ENCODE measurements around the gene STX8. TPM values are rescaled to one million over a fixed set of nuclear protein-coding genes. Genes with fewer than 3 reads are reported as not detected.

The STX8 gene
- total and polyA plus RNA-seq, 4 donors, result 14.7 to 39.5 (median 28.7) TPM

- Histone ChIP-seq H3K4me3 (ENCODE audit: low read depth in 1 of 3, low read length in 3 of 3) (no peak overlapping the region), H3K36me3 (ENCODE audit: control insufficient read depth in 4 of 4, insufficient read depth in 3 of 4, low read depth in 1 of 4, low read length in 3 of 4) (no peaks in the 10 kb centered on the region), H3K27me3 (ENCODE audit: control insufficient read depth in 4 of 4, insufficient read depth in 4 of 4, low read length in 3 of 4) (no peaks in the 10 kb centered on the region), H3K27ac (ENCODE audit: low read depth in 1 of 2, low read length in 2 of 2) (peak overlapping the region in 1 of 2 donors; percentile 10), H3K9me3 (ENCODE audit: control insufficient read depth in 4 of 4, low read length in 3 of 4) (no peaks in the 10 kb centered on the region), H3K4me1 (ENCODE audit: control insufficient read depth in 4 of 4, insufficient read depth in 4 of 4, low read length in 3 of 4) (peaks cover 3 to 25% (median 11%) of the 10 kb centered on the region in 4 donors), H3K9ac (ENCODE audit: low read depth in 1 of 2, low read length in 2 of 2) (no peak overlapping the region)
- WGBS, result 68% methylated on average over 2 of the region's 2 CpGs
- DNase-seq (ENCODE audit: low spot score), result no peak
- TF ChIP-seq FOXA2 (IDR thresholded peaks at IDR 0.05) (no peak), NR2F2 (IDR thresholded peaks at IDR 0.05) (no peak), TAF1 (conservative IDR thresholded peaks at IDR 0.05) (no peak), REST (IDR thresholded peaks at IDR 0.05) (no peak), EGR1 (IDR thresholded peaks at IDR 0.05; ENCODE audit: low read depth in 2 of 2) (no peak), FOXA1 (IDR thresholded peaks at IDR 0.05) (no peak), HNF4G (IDR thresholded peaks at IDR 0.05) (no peak), GABPA (IDR thresholded peaks at IDR 0.05 in 1 of 2, conservative IDR thresholded peaks at IDR 0.05 in 1 of 2) (no peak), RAD21 (IDR thresholded peaks at IDR 0.05) (no peak), ATF3 (IDR thresholded peaks at IDR 0.05) (no peak), SP1 (IDR thresholded peaks at IDR 0.05) (no peak), YY1 (IDR thresholded peaks at IDR 0.05) (no peak), HNF4A (conservative IDR thresholded peaks at IDR 0.05) (no peak), JUND (IDR thresholded peaks at IDR 0.05) (no peak), RXRA (IDR thresholded peaks at IDR 0.05) (no peak)
- TF ChIP-seq, protein P1, sequence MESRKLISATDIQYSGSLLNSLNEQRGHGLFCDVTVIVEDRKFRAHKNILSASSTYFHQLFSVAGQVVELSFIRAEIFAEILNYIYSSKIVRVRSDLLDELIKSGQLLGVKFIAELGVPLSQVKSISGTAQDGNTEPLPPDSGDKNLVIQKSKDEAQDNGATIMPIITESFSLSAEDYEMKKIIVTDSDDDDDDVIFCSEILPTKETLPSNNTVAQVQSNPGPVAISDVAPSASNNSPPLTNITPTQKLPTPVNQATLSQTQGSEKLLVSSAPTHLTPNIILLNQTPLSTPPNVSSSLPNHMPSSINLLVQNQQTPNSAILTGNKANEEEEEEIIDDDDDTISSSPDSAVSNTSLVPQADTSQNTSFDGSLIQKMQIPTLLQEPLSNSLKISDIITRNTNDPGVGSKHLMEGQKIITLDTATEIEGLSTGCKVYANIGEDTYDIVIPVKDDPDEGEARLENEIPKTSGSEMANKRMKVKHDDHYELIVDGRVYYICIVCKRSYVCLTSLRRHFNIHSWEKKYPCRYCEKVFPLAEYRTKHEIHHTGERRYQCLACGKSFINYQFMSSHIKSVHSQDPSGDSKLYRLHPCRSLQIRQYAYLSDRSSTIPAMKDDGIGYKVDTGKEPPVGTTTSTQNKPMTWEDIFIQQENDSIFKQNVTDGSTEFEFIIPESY (IDR thresholded peaks at IDR 0.05), result no peak
- TF ChIP-seq, protein P2, sequence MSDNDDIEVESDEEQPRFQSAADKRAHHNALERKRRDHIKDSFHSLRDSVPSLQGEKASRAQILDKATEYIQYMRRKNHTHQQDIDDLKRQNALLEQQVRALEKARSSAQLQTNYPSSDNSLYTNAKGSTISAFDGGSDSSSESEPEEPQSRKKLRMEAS (IDR thresholded peaks at IDR 0.05), result no peak
- TF ChIP-seq, protein P3, sequence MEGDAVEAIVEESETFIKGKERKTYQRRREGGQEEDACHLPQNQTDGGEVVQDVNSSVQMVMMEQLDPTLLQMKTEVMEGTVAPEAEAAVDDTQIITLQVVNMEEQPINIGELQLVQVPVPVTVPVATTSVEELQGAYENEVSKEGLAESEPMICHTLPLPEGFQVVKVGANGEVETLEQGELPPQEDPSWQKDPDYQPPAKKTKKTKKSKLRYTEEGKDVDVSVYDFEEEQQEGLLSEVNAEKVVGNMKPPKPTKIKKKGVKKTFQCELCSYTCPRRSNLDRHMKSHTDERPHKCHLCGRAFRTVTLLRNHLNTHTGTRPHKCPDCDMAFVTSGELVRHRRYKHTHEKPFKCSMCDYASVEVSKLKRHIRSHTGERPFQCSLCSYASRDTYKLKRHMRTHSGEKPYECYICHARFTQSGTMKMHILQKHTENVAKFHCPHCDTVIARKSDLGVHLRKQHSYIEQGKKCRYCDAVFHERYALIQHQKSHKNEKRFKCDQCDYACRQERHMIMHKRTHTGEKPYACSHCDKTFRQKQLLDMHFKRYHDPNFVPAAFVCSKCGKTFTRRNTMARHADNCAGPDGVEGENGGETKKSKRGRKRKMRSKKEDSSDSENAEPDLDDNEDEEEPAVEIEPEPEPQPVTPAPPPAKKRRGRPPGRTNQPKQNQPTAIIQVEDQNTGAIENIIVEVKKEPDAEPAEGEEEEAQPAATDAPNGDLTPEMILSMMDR (IDR thresholded peaks at IDR 0.05; ENCODE audit: low read depth, low read length, missing input control), result no peak
Measured at GRCh38 chr17:9322326-9322725, 253.3 kb downstream of the STX8 start.

All from liver (tissue), 9 donors.